Measurements from ENCODE around the gene C14orf119.

DNA sequence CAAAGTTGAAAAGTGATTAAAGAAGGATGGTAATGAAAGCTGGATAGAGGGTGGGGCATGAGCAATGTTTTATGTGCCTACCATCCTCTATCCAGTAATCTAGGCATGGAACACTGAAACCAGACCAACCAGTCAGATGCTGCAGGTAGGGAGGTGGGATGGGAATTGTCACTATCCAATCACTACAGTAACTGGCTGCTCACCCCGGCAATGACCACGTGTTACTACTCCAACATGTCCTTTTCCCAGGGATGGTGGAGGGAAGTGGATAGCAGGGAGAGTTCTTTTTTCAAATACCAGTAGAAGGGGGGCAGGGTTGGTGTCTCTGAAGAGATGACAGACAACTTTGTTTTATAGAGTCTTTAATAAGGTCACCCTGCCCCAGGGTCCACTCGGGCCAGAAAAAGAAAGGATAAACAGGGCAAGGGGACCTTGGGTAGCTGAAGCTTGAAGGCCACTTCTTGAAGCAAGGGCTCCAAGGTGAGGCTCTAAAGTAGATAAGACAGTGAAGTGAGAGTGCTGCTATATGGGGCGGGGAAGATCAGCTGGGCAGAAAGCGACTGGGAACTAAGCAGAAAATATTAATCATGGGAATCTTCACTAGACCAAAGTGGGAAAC is 23.3 kb upstream of the C14orf119 start:
- TF ChIP-seq, protein P1, sequence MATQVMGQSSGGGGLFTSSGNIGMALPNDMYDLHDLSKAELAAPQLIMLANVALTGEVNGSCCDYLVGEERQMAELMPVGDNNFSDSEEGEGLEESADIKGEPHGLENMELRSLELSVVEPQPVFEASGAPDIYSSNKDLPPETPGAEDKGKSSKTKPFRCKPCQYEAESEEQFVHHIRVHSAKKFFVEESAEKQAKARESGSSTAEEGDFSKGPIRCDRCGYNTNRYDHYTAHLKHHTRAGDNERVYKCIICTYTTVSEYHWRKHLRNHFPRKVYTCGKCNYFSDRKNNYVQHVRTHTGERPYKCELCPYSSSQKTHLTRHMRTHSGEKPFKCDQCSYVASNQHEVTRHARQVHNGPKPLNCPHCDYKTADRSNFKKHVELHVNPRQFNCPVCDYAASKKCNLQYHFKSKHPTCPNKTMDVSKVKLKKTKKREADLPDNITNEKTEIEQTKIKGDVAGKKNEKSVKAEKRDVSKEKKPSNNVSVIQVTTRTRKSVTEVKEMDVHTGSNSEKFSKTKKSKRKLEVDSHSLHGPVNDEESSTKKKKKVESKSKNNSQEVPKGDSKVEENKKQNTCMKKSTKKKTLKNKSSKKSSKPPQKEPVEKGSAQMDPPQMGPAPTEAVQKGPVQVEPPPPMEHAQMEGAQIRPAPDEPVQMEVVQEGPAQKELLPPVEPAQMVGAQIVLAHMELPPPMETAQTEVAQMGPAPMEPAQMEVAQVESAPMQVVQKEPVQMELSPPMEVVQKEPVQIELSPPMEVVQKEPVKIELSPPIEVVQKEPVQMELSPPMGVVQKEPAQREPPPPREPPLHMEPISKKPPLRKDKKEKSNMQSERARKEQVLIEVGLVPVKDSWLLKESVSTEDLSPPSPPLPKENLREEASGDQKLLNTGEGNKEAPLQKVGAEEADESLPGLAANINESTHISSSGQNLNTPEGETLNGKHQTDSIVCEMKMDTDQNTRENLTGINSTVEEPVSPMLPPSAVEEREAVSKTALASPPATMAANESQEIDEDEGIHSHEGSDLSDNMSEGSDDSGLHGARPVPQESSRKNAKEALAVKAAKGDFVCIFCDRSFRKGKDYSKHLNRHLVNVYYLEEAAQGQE (IDR thresholded peaks at IDR 0.05; ENCODE audit: insufficient replicate concordance, low read depth): no peak
- no peak for TF ChIP-seq GABPA (IDR thresholded peaks at IDR 0.05; ENCODE audit: low read depth)
- TF ChIP-seq, protein P2, sequence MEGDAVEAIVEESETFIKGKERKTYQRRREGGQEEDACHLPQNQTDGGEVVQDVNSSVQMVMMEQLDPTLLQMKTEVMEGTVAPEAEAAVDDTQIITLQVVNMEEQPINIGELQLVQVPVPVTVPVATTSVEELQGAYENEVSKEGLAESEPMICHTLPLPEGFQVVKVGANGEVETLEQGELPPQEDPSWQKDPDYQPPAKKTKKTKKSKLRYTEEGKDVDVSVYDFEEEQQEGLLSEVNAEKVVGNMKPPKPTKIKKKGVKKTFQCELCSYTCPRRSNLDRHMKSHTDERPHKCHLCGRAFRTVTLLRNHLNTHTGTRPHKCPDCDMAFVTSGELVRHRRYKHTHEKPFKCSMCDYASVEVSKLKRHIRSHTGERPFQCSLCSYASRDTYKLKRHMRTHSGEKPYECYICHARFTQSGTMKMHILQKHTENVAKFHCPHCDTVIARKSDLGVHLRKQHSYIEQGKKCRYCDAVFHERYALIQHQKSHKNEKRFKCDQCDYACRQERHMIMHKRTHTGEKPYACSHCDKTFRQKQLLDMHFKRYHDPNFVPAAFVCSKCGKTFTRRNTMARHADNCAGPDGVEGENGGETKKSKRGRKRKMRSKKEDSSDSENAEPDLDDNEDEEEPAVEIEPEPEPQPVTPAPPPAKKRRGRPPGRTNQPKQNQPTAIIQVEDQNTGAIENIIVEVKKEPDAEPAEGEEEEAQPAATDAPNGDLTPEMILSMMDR (IDR thresholded peaks at IDR 0.05; ENCODE audit: insufficient read depth, low read length): no peak
